HK-2 (cell line): ENCODE results near the gene ETFA.

Experiments
- DNase-seq: peaks from one replicate; pipeline ENCODE4 v3.0.0-alpha.2; 2018; ENCODE audit not compliant: unreplicated experiment

Gene ETFA

DNA sequence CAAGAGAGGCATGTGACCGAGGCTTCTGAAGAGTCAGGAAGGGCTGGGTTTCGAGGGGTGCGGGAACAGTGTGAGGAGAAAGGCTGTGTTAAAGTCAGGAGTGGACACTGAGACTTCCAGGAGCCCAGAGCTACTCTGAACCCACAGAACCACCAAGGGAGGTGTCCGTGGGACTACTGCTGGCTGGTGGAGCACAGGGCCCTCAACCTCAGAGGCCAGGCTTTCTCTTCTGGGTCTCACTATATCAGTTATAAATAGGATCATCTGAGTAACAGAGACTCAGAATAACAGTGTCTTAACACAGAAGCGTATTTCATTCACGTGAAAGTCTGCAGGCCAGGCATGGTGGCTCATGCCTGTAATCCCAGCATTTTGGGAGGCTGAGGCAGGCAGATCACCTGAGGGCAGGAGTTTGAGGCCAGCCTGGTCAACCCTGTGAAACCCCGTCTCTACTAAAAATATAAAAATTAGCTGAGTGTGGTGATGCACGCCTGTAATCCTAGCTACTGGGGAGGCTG lies 137.9 kb downstream of the ETFA start:
- no peak for DNase-seq

- no peak for DNase-seq
Observed at GRCh38 chr15:76172782-76173181, 138.5 kb downstream of the ETFA start.

DNA sequence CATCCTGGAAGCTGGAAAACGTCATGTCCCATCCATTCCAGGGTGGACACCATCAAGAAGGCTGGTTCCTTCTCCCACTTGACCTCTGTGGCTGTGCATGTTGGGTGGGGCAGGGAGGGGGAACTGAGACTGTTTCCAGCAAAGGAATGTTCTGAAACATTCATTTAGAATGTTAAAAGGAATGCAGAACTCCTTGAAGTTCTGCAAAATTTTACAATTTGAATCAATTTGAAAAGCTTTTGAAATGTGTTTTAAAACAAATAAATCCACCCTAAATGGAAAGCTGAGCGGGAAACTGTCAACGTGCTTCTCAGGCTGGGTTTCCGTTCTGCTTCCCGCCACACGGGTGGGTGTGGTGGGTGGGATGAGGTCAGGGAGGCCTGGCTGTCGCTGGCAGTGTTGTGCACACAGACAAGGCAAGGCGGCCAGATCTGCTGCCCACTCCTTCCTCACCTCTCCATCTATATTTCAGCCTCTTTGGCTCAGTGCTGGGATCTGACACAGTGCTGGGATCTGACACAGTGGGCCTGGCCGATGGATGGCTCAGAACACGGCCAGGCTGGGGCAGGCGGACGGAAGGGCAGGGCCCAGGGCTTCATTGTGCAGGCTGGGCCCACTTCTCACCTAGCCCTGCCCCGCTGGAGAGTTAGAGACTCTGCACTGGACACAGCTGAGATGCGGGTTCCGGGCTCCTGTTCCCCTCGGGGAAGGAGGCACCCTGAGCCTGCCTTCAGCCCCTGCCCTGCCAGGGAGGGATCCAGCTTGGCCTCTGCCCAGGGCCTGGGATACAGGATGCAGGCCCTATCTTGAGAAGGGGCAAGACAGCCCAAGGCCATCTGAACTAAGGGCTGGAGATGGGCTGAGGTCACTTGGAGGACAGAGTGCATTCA lies 141.1 kb downstream of the ETFA start:
- DNase-seq, result no peak

GRCh38 chr15:76169018-76169417 lies 142.3 kb downstream of the ETFA start:
- DNase-seq, result no peak

GRCh38 chr15:76168237-76168984 lies 142.9 kb downstream of the ETFA start:
- DNase-seq, result no peak

GRCh38 chr15:76165951-76166350 lies 145.3 kb downstream of the ETFA start:
- no peak for DNase-seq
